Measurements from ENCODE around the gene KCNK5. TPM values are rescaled to one million over a fixed set of nuclear protein-coding genes. Genes with fewer than 3 reads are reported as not detected.

The KCNK5 gene
- total and polyA plus RNA-seq, 2 donors (not counting 1 experiment from before 2014, with no cell fraction given): 0.07 TPM; not detected in 1

GRCh38 chr6:39169448-39170344 is 59.6 kb downstream of the KCNK5 start:
- H3K9ac ChIP-seq (ENCODE audit: low read length): no peak overlapping the region
- POLR2A ChIA-PET: no interaction called here
- intact Hi-C loops (cut with micrococcal nuclease): no loop called here
- CTCF ChIA-PET: interaction anchor here (1.1 to 10.4 kb wide), 4 partner anchors 13 to 136 kb away, joined by 3 to 241 read pairs (median 4); no protein-coding TSS in a partner anchor
- no peak overlapping the region for H3K27ac ChIP-seq (ENCODE audit: low read length in 2 of 2)
- no peak overlapping the region for H3K4me3 Mint-ChIP-seq
- H4K20me1 ChIP-seq (ENCODE audit: control insufficient read depth, insufficient read depth, low read length, poor library complexity, severe bottlenecking): no peaks in the 10 kb centered on the region
- H3K4me1 Mint-ChIP-seq: peaks cover 5% of the 10 kb centered on the region
- H2AFZ ChIP-seq (ENCODE audit: insufficient read depth, low read depth, low read length, poor library complexity, severe bottlenecking): no peak overlapping the region
- no peak for TF ChIP-seq EZH2 (IDR thresholded peaks at IDR 0.05; ENCODE audit: borderline replicate concordance, insufficient read depth, low read depth, low read length, poor library complexity, severe bottlenecking)
- TF ChIP-seq, protein P1, sequence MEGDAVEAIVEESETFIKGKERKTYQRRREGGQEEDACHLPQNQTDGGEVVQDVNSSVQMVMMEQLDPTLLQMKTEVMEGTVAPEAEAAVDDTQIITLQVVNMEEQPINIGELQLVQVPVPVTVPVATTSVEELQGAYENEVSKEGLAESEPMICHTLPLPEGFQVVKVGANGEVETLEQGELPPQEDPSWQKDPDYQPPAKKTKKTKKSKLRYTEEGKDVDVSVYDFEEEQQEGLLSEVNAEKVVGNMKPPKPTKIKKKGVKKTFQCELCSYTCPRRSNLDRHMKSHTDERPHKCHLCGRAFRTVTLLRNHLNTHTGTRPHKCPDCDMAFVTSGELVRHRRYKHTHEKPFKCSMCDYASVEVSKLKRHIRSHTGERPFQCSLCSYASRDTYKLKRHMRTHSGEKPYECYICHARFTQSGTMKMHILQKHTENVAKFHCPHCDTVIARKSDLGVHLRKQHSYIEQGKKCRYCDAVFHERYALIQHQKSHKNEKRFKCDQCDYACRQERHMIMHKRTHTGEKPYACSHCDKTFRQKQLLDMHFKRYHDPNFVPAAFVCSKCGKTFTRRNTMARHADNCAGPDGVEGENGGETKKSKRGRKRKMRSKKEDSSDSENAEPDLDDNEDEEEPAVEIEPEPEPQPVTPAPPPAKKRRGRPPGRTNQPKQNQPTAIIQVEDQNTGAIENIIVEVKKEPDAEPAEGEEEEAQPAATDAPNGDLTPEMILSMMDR (IDR thresholded peaks at IDR 0.05): no peak
- H3K36me3 ChIP-seq (replicated peaks in 1 of 2; ENCODE audit: control extremely low read depth in 1 of 2, control insufficient read depth in 1 of 2, extremely low read depth in 1 of 2, insufficient read depth in 2 of 2, low read length in 1 of 2): no peaks in the 10 kb centered on the region
- H3K27me3 Mint-ChIP-seq: peaks cover 34% of the 10 kb centered on the region
- H3K4me1 ChIP-seq (ENCODE audit: control insufficient read depth in 2 of 2, insufficient read depth in 2 of 2, low read length in 2 of 2): peaks cover 0 to 7% of the 10 kb centered on the region in 2 donors
- ATAC-seq (ENCODE audit: low read depth) (no peak), DNase-seq (no peak)
- H3K27me3 ChIP-seq (replicated peaks in 1 of 4; ENCODE audit: control extremely low read depth in 1 of 4, control insufficient read depth in 3 of 4, insufficient read depth in 4 of 4, low read length in 3 of 4): peaks cover 0 to 8% (median 3%) of the 10 kb centered on the region in 4 experiments
- peaks cover 2% of the 10 kb centered on the region for H3K9me3 Mint-ChIP-seq (ENCODE audit: insufficient read depth)
- H3K79me2 ChIP-seq (ENCODE audit: control insufficient read depth, insufficient read depth, low read length): no peaks in the 10 kb centered on the region
- 82% methylated on average over 12 of the region's 14 CpGs for WGBS (ENCODE audit: insufficient coverage)
- no peak overlapping the region for H3K27ac Mint-ChIP-seq
- H3K4me3 ChIP-seq (ENCODE audit: control extremely low read depth in 1 of 5, extremely low read depth in 1 of 5, insufficient read depth in 1 of 5, low read depth in 2 of 5, low read length in 4 of 5): no peak overlapping the region
- no peak overlapping the region for H3K4me2 ChIP-seq (replicated peaks; ENCODE audit: low read depth, low read length, poor library complexity, severe bottlenecking)
- peaks cover 0 to 9% (median 0%) of the 10 kb centered on the region in 3 donors for H3K9me3 ChIP-seq (ENCODE audit: control extremely low read depth in 1 of 3, control insufficient read depth in 2 of 3, insufficient read depth in 1 of 3, low read length in 2 of 3)
